ENCODE measurements around the gene ALDOC.
A peak's percentile ranks its signal among the peaks of the same experiment; 100 is the strongest.

ALDOC gene

GRCh38 chr17:28576758-28577465 is at the start of gene ALDOC:
TSS of gene ALDOC (minus strand) at chr17:28576895. CDS start at chr17:28575532, 1,363 bp downstream.
- CTCF ChIA-PET, result no interaction called here
- peak within 1 kb of the TSS; percentile 78 for H3K27ac ChIP-seq
- DNase-seq (ENCODE audit: low spot score), result peak; percentile 99
- TF ChIP-seq CTCF (conservative IDR thresholded peaks at IDR 0.05; ENCODE audit: low read depth), result no peak
- POLR2A ChIA-PET (ENCODE audit: low non-redundant PET), result interaction anchor here (0.6 kb wide), 1 partner anchor 70 kb away, joined by 3 read pairs; no protein-coding TSS in a partner anchor

- no peak overlapping the region for H3K27ac ChIP-seq
- no peak for TF ChIP-seq CTCF (conservative IDR thresholded peaks at IDR 0.05; ENCODE audit: low read depth)
- CTCF ChIA-PET, result interaction anchor here (0.9 kb wide), 1 partner anchor 12 kb away, joined by 3 read pairs; no protein-coding TSS in a partner anchor
- no peak for DNase-seq (ENCODE audit: low spot score)
- POLR2A ChIA-PET (ENCODE audit: low non-redundant PET), result no interaction called here
Observed at GRCh38 chr17:28624148-28624547, 47.5 kb upstream of the ALDOC start.

- no peak for DNase-seq (ENCODE audit: low spot score)
- TF ChIP-seq CTCF (conservative IDR thresholded peaks at IDR 0.05; ENCODE audit: low read depth), result no peak
- H3K27ac ChIP-seq, result no peak overlapping the region
- POLR2A ChIA-PET (ENCODE audit: low non-redundant PET), result no interaction called here
- CTCF ChIA-PET, result interaction anchor here (0.9 kb wide), 1 partner anchor 11 kb away, joined by 3 read pairs; no protein-coding TSS in a partner anchor
Observed at GRCh38 chr17:28623696-28624095, 47.0 kb upstream of the ALDOC start.

DNA sequence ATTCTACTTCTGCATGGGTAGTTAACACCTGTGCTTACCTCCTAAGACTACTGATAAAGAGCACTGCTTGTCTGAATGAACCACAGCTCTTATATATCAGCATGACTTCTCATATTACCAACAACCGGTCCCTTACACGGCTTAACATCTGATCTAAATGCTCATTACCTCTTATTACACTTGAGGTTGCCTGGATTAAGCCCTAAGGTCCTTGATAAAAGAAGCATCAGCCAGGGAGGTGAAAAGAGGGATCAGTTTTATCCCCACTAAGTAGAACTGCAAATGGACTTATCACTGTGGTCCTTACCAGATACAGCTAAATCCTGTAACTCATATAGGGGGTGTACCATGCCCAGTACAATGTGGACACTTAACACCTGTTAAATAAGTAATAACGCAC is 45.5 kb upstream of the ALDOC start:
- CTCF ChIA-PET, result no interaction called here
- no peak for DNase-seq (ENCODE audit: low spot score)

GRCh38 chr17:28620010-28620409 is 43.3 kb upstream of the ALDOC start:
- no peak overlapping the region for H3K27ac ChIP-seq
- TF ChIP-seq CTCF (conservative IDR thresholded peaks at IDR 0.05; ENCODE audit: low read depth), result no peak
- POLR2A ChIA-PET (ENCODE audit: low non-redundant PET), result no interaction called here
- CTCF ChIA-PET, result interaction anchor here (0.7 kb wide), 1 partner anchor 17 kb away, joined by 4 read pairs; no protein-coding TSS in a partner anchor
- DNase-seq (ENCODE audit: low spot score), result no peak

More for the DNA sequence above, 45.5 kb upstream of the ALDOC start:
- POLR2A ChIA-PET (ENCODE audit: low non-redundant PET), result no interaction called here
- TF ChIP-seq CTCF (conservative IDR thresholded peaks at IDR 0.05; ENCODE audit: low read depth), result no peak
- no peak overlapping the region for H3K27ac ChIP-seq

GRCh38 chr17:28618464-28618863 is 41.8 kb upstream of the ALDOC start:
- TF ChIP-seq CTCF (conservative IDR thresholded peaks at IDR 0.05; ENCODE audit: low read depth), result no peak
- ChIA-PET CTCF (no interaction called here), POLR2A (ENCODE audit: low non-redundant PET) (no interaction called here)
- DNase-seq (ENCODE audit: low spot score), result no peak
- no peak overlapping the region for H3K27ac ChIP-seq

Measured in RWPE1 (cell line).